GM12873 (cell line): Measurements from ENCODE around the gene ATP10A.

ENCODE experiments used
- CTCF ChIP-seq: IDR thresholded peaks from 2 replicates; pipeline ENCODE4 v1.5.1; 2012; ENCODE audit warnings: low read depth, mild to moderate bottlenecking, moderate library complexity, low read length, control low read depth; ENCODE audit not compliant: insufficient read depth; ENCODE audit errors: missing control alignments

The ATP10A gene

DNA sequence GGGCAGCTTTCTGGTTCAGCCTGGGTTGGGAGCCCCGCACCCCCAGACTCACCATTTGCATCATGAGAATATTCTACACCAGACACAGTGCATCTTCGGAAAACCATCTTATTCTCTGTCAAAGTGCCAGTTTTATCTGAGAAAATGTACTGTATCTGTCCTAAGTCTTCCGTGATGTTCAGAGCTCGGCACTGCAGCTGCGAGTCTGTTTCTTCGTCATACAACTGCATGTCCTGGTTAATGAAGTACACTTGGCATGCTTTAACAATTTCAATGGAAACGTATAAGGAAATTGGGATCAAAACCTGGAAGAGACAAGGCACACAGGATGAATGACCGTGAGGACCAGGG, 141.5 kb downstream of the ATP10A start:
- no peak for TF ChIP-seq CTCF

GRCh38 chr15:25719101-25719985, 143.8 kb downstream of the ATP10A start:
- no peak for TF ChIP-seq CTCF

- no peak for TF ChIP-seq CTCF
Observed at GRCh38 chr15:25718597-25718996, 144.5 kb downstream of the ATP10A start.

- TF ChIP-seq CTCF: no peak
Observed at GRCh38 chr15:25718169-25718536, 145.0 kb downstream of the ATP10A start.

GRCh38 chr15:25717457-25718168, 145.5 kb downstream of the ATP10A start:
- TF ChIP-seq CTCF: no peak

DNA sequence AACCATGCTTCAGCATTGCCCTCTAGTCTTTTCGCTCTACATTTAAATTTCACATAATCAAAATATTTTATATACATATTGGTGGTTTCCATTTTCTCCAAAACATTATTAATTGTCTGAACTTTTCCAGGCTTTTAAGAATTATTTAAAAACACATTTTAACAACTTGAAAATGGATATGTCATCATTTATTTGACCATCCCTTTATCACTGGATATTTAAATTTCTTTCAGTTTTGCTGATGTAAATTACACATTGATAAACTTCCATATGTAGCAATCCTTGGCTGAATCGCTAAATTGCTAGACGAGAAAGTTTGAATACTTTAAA, 146.0 kb downstream of the ATP10A start:
- no peak for TF ChIP-seq CTCF

- no peak for TF ChIP-seq CTCF
Observed at GRCh38 chr15:25716414-25717126, 146.6 kb downstream of the ATP10A start.
